Common myeloid progenitor, CD34-positive (primary cell): ENCODE data around the gene FOS. TPM values are rescaled to one million over a fixed set of nuclear protein-coding genes. Genes with fewer than 3 reads are reported as not detected.
A peak's percentile ranks its signal among the peaks of the same experiment; 100 is the strongest.

Experiments
- CTCF ChIA-PET: fragments of 350-600 bp; sonication (Branson Sonifier 250); formaldehyde crosslinking; loops from one replicate; lab custom pipeline; 2021; ENCODE audit warnings: antibody characterized with exemption; lab: Charles Lee
- POLR2A ChIA-PET: fragments of 350-600 bp; sonication (Branson Sonifier 250); formaldehyde crosslinking; loops from one replicate; lab custom pipeline; 2021; ENCODE audit warnings: antibody characterized with exemption; lab: Charles Lee
- DNase-seq, 3 donors: peaks; one replicate each; pipeline versions ENCODE4 v3.0.0 to v3.0.0-alpha.2; 2013
- H3K27ac ChIP-seq, 2 experiments: 1 replicate in 1 of 2; 2 replicates in 1 of 2; pipeline ENCODE4 v1.7.0; 2013; ENCODE audit warnings: inconsistent platforms in 2 of 2, low read length in 2 of 2, mild to moderate bottlenecking in 2 of 2, low read depth in 1 of 2, moderate library complexity in 1 of 2; ENCODE audit not compliant: severe bottlenecking in 2 of 2, insufficient read depth in 1 of 2, poor library complexity in 1 of 2
- H3K27me3 ChIP-seq, 5 experiments: replicated peaks in 2 of 5; 1 replicate in 3 of 5; 2 replicates in 2 of 5; pipeline versions ENCODE4 v1.6.1 to v1.7.0; 2013; ENCODE audit warnings: low read length in 4 of 5, mild to moderate bottlenecking in 2 of 5, moderate library complexity in 2 of 5, inconsistent platforms in 1 of 5; ENCODE audit not compliant: insufficient read depth in 5 of 5, control insufficient read depth in 4 of 5
- H3K36me3 ChIP-seq, 4 experiments: 1 replicate in 2 of 4; 2 replicates in 2 of 4; pipeline versions ENCODE4 v1.6.1 to v1.7.0; 2013; ENCODE audit warnings: low read length in 3 of 4, control low read depth in 1 of 4, mild to moderate bottlenecking in 1 of 4; ENCODE audit not compliant: control insufficient read depth in 4 of 4, insufficient read depth in 4 of 4
- H3K4me1 ChIP-seq, 4 experiments: 1 replicate in 3 of 4; 2 replicates in 1 of 4; pipeline versions ENCODE4 v1.6.1 to v1.7.1; 2013; ENCODE audit warnings: low read length in 3 of 4, mild to moderate bottlenecking in 3 of 4, control low read depth in 1 of 4, inconsistent platforms in 1 of 4, moderate library complexity in 1 of 4; ENCODE audit not compliant: control insufficient read depth in 4 of 4, insufficient read depth in 4 of 4; ENCODE audit errors: control extremely low read depth in 1 of 4
- H3K4me3 ChIP-seq, 7 experiments: 1 replicate in 4 of 7; 2 replicates in 3 of 7; pipeline versions ENCODE4 v1.5.1 to v1.7.0; 2013; ENCODE audit warnings: mild to moderate bottlenecking in 7 of 7, low read length in 6 of 7, moderate library complexity in 6 of 7, inconsistent platforms in 2 of 7, low read depth in 2 of 7, control low read depth in 1 of 7; ENCODE audit not compliant: insufficient read depth in 4 of 7, control insufficient read depth in 1 of 7; ENCODE audit errors: extremely low read depth in 1 of 7
- H3K9me3 ChIP-seq, 5 experiments: 1 replicate in 4 of 5; 2 replicates in 1 of 5; pipeline versions ENCODE4 v1.6.1 to v1.7.1; 2013; ENCODE audit warnings: low read length in 4 of 5, mild to moderate bottlenecking in 2 of 5, inconsistent platforms in 1 of 5, low read depth in 1 of 5, moderate library complexity in 1 of 5; ENCODE audit not compliant: control insufficient read depth in 4 of 5, insufficient read depth in 2 of 5; ENCODE audit errors: control extremely low read depth in 1 of 5
- whole genome bisulfite sequencing: methylation state at CpG from one replicate; pipeline ENCODE4 v1.1.5; 2013; ENCODE audit not compliant: insufficient coverage; 5-methylcytosine and 5-hydroxymethylcytosine counted together
- polyA plus RNA-seq: library from polyadenylated mRNA; unstranded; fragments of 120-200 nt; gene quantifications from one replicate; pipeline ENCODE4 v1.2.1, GENCODE V29; 2013

FOS gene
- polyA plus RNA-seq: 1,179 TPM

- Histone ChIP-seq H3K4me1 (peaks cover 27 to 73% (median 63%) of the 10 kb centered on the region in 4 experiments), H3K36me3 (peaks cover 4 to 30% (median 17%) of the 10 kb centered on the region in 4 experiments)
- WGBS: 0% methylated on average over 53 of the region's 69 CpGs
Measured at GRCh38 chr14:75278422-75279152, at the start of gene FOS. FOS (plus strand) TSS chr14:75278828; CDS start chr14:75278983, 155 bp downstream.

GRCh38 chr14:75229661-75230139, 48.9 kb upstream of the FOS start:
- DNase-seq: no peak
- Histone ChIP-seq H3K4me3 (no peak overlapping the region), H3K4me1 (peaks cover 0 to 25% (median 12%) of the 10 kb centered on the region in 4 experiments), H3K36me3 (no peaks in the 10 kb centered on the region), H3K27ac (no peak overlapping the region), H3K9me3 (no peaks in the 10 kb centered on the region), H3K27me3 (no peaks in the 10 kb centered on the region)
- 98% methylated on average over 3 of the region's 4 CpGs for WGBS
- CTCF ChIA-PET: interaction anchor here (0.6 to 2.4 kb wide), 6 partner anchors 11 to 61 kb away, joined by 3 to 7 read pairs (median 3); no protein-coding TSS in a partner anchor
- POLR2A ChIA-PET: no interaction called here

More at GRCh38 chr14:75278422-75279152, at the start of gene FOS:
- peaks cover 0 to 16% (median 3%) of the 10 kb centered on the region in 5 experiments for H3K9me3 ChIP-seq
- H3K27ac ChIP-seq: peak within 1 kb of the TSS; percentile 93 to 97
- peak within 1 kb of the TSS; percentile 82 to 100 (median 99) for H3K4me3 ChIP-seq
- H3K27me3 ChIP-seq: peaks cover 0 to 25% (median 5%) of the 10 kb centered on the region in 5 experiments
- ChIA-PET CTCF (interaction anchor here (1.5 kb wide), 1 partner anchor 12 kb away, joined by 3 read pairs; no protein-coding TSS in a partner anchor), POLR2A (interaction anchor here (0.7 to 7.1 kb wide), 7 partner anchors 16 to 154 kb away, joined by 3 to 87 read pairs (median 4); partner anchors contain the start of gene TMED10)
- DNase-seq: peak; percentile 94 to 96 (median 96)

- no peak overlapping the region for H3K27ac ChIP-seq
Measured at GRCh38 chr14:75230140-75230792, 48.4 kb upstream of the FOS start.

GRCh38 chr14:75231320-75231719, 47.3 kb upstream of the FOS start:
- Histone ChIP-seq H3K27ac (no peak overlapping the region), H3K4me3 (no peak overlapping the region), H3K9me3 (no peaks in the 10 kb centered on the region), H3K4me1 (peaks cover 0 to 31% (median 12%) of the 10 kb centered on the region in 4 experiments), H3K36me3 (no peaks in the 10 kb centered on the region), H3K27me3 (no peaks in the 10 kb centered on the region)
- POLR2A ChIA-PET: no interaction called here
- DNase-seq: no peak
- WGBS: 100% methylated on average over 2 of the region's 2 CpGs
- CTCF ChIA-PET: interaction anchor here (0.6 to 2.4 kb wide), 3 partner anchors 10 to 78 kb away, joined by 3 to 7 read pairs (median 3); no protein-coding TSS in a partner anchor

More at GRCh38 chr14:75230140-75230792, 48.4 kb upstream of the FOS start:
- peaks cover 0 to 28% (median 12%) of the 10 kb centered on the region in 4 experiments for H3K4me1 ChIP-seq
- no peak overlapping the region for H3K4me3 ChIP-seq
- CTCF ChIA-PET: interaction anchor here (1.0 to 2.4 kb wide), 5 partner anchors 11 to 62 kb away, joined by 3 to 7 read pairs (median 3); no protein-coding TSS in a partner anchor
- no peaks in the 10 kb centered on the region for H3K9me3 ChIP-seq
- POLR2A ChIA-PET: no interaction called here
- 88% methylated on average over 6 of the region's 6 CpGs for WGBS
- no peaks in the 10 kb centered on the region for H3K36me3 ChIP-seq
- H3K27me3 ChIP-seq: no peaks in the 10 kb centered on the region
- peak; percentile 37 to 62 (median 57) for DNase-seq

DNA sequence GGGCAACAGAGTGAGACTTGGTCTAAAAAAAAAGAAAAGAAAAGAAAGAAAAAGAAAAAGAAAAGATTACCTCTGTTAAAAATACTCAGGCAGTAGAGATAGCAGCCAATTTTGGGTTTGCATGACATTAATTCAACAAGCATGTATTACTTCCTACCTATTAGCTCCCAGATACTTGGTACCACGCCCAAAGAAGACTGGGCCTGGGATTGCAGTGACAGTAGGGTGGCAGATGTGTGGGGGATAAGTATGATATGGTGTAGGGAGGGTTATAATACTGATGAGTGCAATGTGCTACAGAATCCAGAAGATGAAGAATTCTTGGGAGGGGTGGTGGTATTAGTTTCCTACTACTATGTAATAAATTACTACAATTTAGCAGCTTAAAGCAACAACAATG, 46.4 kb upstream of the FOS start:
- Histone ChIP-seq H3K4me3 (no peak overlapping the region), H3K27me3 (no peaks in the 10 kb centered on the region), H3K36me3 (no peaks in the 10 kb centered on the region), H3K4me1 (peaks cover 0 to 35% (median 12%) of the 10 kb centered on the region in 4 experiments), H3K27ac (no peak overlapping the region), H3K9me3 (no peaks in the 10 kb centered on the region)
- POLR2A ChIA-PET: no interaction called here
- DNase-seq: no peak
- no CpG with 5 or more reads among the region's 1 CpG for WGBS
- CTCF ChIA-PET: interaction anchor here (1.3 to 1.7 kb wide), 7 partner anchors 9 to 63 kb away, joined by 3 to 8 read pairs (median 4); no protein-coding TSS in a partner anchor

DNA sequence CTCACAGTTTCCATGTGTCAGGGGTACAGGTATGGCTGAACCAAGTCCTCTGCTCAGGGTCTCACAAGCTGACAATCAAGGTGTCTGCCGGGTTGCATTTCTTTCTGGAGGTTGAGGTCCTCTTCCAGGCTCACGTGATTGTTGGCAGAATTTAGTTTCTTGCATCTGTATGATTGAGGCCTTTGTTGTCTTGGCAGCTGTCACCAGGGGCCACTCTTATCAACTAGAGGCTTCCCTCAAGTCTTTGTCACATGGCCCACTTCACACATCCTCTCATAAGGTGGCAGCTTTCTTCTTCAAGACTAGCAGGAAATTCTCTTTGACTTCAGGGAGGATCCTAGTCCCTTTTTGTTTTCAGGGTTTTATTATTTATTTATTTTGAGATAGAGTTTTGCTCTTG, 46.0 kb upstream of the FOS start:
- POLR2A ChIA-PET: interaction anchor here (0.6 kb wide), 1 partner anchor 50 kb away, joined by 3 read pairs; no protein-coding TSS in a partner anchor
- Histone ChIP-seq H3K9me3 (no peaks in the 10 kb centered on the region), H3K27ac (no peak overlapping the region), H3K4me3 (no peak overlapping the region), H3K4me1 (peaks cover 0 to 37% (median 12%) of the 10 kb centered on the region in 4 experiments), H3K36me3 (no peaks in the 10 kb centered on the region), H3K27me3 (no peaks in the 10 kb centered on the region)
- CTCF ChIA-PET: interaction anchor here (0.8 to 1.7 kb wide), 10 partner anchors 9 to 100 kb away, joined by 3 to 8 read pairs (median 4); no protein-coding TSS in a partner anchor
- 80% methylated on average over 1 of the region's 2 CpGs for WGBS
- DNase-seq: peak; percentile 43 to 67 (median 49)
